ENCODE results near the gene HLA-DQB2.

HLA-DQB2 gene

GRCh38 chr6:32716396-32716795 is 46.9 kb downstream of the HLA-DQB2 start:
- no peak overlapping the region for H3K4me3 ChIP-seq (ENCODE audit: low read depth, low read length)
- TF ChIP-seq CTCF (IDR thresholded peaks at IDR 0.05; ENCODE audit: low read depth, low read length): no peak

GRCh38 chr6:32713241-32713640 is 50.1 kb downstream of the HLA-DQB2 start:
- TF ChIP-seq CTCF (IDR thresholded peaks at IDR 0.05; ENCODE audit: low read depth, low read length): no peak
- no peak overlapping the region for H3K4me3 ChIP-seq (ENCODE audit: low read depth, low read length)

GRCh38 chr6:32709625-32710024 is 53.7 kb downstream of the HLA-DQB2 start:
- TF ChIP-seq CTCF (IDR thresholded peaks at IDR 0.05; ENCODE audit: low read depth, low read length): no peak
- H3K4me3 ChIP-seq (ENCODE audit: low read depth, low read length): no peak overlapping the region

Data from WI38 (cell line).